ENCODE measurements around the gene MLH3.

Gene MLH3

GRCh38 chr14:75030147-75030546, 21.1 kb downstream of the MLH3 start:
- Histone ChIP-seq H2AK5ac (ENCODE audit: low read length) (no peak overlapping the region), H4K8ac (ENCODE audit: low read depth, low read length) (no peak overlapping the region), H3K4me1 (ENCODE audit: control insufficient read depth in 1 of 2, insufficient read depth in 2 of 2, low read length in 2 of 2) (no peaks in the 10 kb centered on the region), H3K27ac (ENCODE audit: low read depth, low read length) (no peak overlapping the region), H2AFZ (ENCODE audit: insufficient read depth, low read length, poor library complexity) (no peak overlapping the region), H2BK120ac (ENCODE audit: insufficient read depth, low read length, poor library complexity) (no peak overlapping the region), H3K79me1 (ENCODE audit: low read length) (no peaks in the 10 kb centered on the region), H4K91ac (ENCODE audit: low read depth, low read length) (no peak overlapping the region), H3K4ac (ENCODE audit: low read depth, low read length) (no peak overlapping the region), H3K14ac (ENCODE audit: low read length) (no peak overlapping the region), H3K79me2 (ENCODE audit: control insufficient read depth, insufficient read depth, low read length, poor library complexity) (no peaks in the 10 kb centered on the region), H3K23ac (ENCODE audit: low read length) (no peak overlapping the region), H3K4me2 (ENCODE audit: low read length) (no peak overlapping the region), H4K12ac (ENCODE audit: low read depth, low read length) (no peak overlapping the region), H3K36me3 (ENCODE audit: control insufficient read depth in 1 of 2, insufficient read depth in 2 of 2, low read length in 2 of 2) (peaks cover 9 to 15% of the 10 kb centered on the region in 2 experiments), H2BK12ac (ENCODE audit: low read length) (no peak overlapping the region), H2BK5ac (ENCODE audit: low read depth, low read length, poor library complexity) (no peak overlapping the region), H3K27me3 (ENCODE audit: insufficient read depth, low read length) (no peaks in the 10 kb centered on the region), H3K9me3 (ENCODE audit: insufficient read depth, low read depth, low read length) (no peaks in the 10 kb centered on the region), H3K4me3 (ENCODE audit: low read depth, low read length) (no peak overlapping the region), H3K9ac (ENCODE audit: low read length) (no peak overlapping the region), H3K18ac (ENCODE audit: low read length) (no peak overlapping the region)
- peak; percentile 36 to 83 for DNase-seq
- WGBS (ENCODE audit: extremely low coverage, insufficient coverage, insufficient read length): no CpG with 5 or more reads among the region's 1 CpG

GRCh38 chr14:75025876-75026275, 25.4 kb downstream of the MLH3 start:
- H3K14ac ChIP-seq (ENCODE audit: low read length): no peak overlapping the region
- H3K18ac ChIP-seq (ENCODE audit: low read length): no peak overlapping the region
- WGBS (ENCODE audit: extremely low coverage, insufficient coverage, insufficient read length): 100% methylated on average over 1 of the region's 2 CpGs
- no peaks in the 10 kb centered on the region for H3K9me3 ChIP-seq (ENCODE audit: insufficient read depth, low read depth, low read length)
- no peak overlapping the region for H4K8ac ChIP-seq (ENCODE audit: low read depth, low read length)
- no peak overlapping the region for H2AFZ ChIP-seq (ENCODE audit: insufficient read depth, low read length, poor library complexity)
- H4K91ac ChIP-seq (ENCODE audit: low read depth, low read length): no peak overlapping the region
- no peak overlapping the region for H3K23ac ChIP-seq (ENCODE audit: low read length)
- no peak overlapping the region for H2BK120ac ChIP-seq (ENCODE audit: insufficient read depth, low read length, poor library complexity)
- H3K9ac ChIP-seq (ENCODE audit: low read length): no peak overlapping the region
- no peak overlapping the region for H2AK5ac ChIP-seq (ENCODE audit: low read length)
- no peak overlapping the region for H3K27ac ChIP-seq (ENCODE audit: low read depth, low read length)
- H3K27me3 ChIP-seq (ENCODE audit: insufficient read depth, low read length): no peaks in the 10 kb centered on the region
- H3K4me1 ChIP-seq (ENCODE audit: control insufficient read depth in 1 of 2, insufficient read depth in 2 of 2, low read length in 2 of 2): no peaks in the 10 kb centered on the region
- H2BK5ac ChIP-seq (ENCODE audit: low read depth, low read length, poor library complexity): no peak overlapping the region
- H3K4me2 ChIP-seq (ENCODE audit: low read length): no peak overlapping the region
- no peaks in the 10 kb centered on the region for H3K79me2 ChIP-seq (ENCODE audit: control insufficient read depth, insufficient read depth, low read length, poor library complexity)
- no peaks in the 10 kb centered on the region for H3K79me1 ChIP-seq (ENCODE audit: low read length)
- H2BK12ac ChIP-seq (ENCODE audit: low read length): peak overlapping the region; percentile 15
- DNase-seq: no peak
- no peak overlapping the region for H3K4ac ChIP-seq (ENCODE audit: low read depth, low read length)
- H3K4me3 ChIP-seq (ENCODE audit: low read depth, low read length): no peak overlapping the region
- H4K12ac ChIP-seq (ENCODE audit: low read depth, low read length): no peak overlapping the region
- H3K36me3 ChIP-seq (ENCODE audit: control insufficient read depth in 1 of 2, insufficient read depth in 2 of 2, low read length in 2 of 2): peaks cover 5 to 16% of the 10 kb centered on the region in 2 experiments

- WGBS (ENCODE audit: extremely low coverage, insufficient coverage, insufficient read length): no CpG with 5 or more reads among the region's 4 CpGs
- Histone ChIP-seq H3K4me3 (ENCODE audit: low read depth, low read length) (no peak overlapping the region), H3K9ac (ENCODE audit: low read length) (no peak overlapping the region), H4K91ac (ENCODE audit: low read depth, low read length) (no peak overlapping the region), H3K14ac (ENCODE audit: low read length) (no peak overlapping the region), H2BK5ac (ENCODE audit: low read depth, low read length, poor library complexity) (no peak overlapping the region), H3K27ac (ENCODE audit: low read depth, low read length) (peak overlapping the region; percentile 7), H3K4me2 (ENCODE audit: low read length) (no peak overlapping the region), H2AFZ (ENCODE audit: insufficient read depth, low read length, poor library complexity) (no peak overlapping the region), H4K8ac (ENCODE audit: low read depth, low read length) (no peak overlapping the region), H3K23ac (ENCODE audit: low read length) (no peak overlapping the region), H3K18ac (ENCODE audit: low read length) (no peak overlapping the region), H3K79me1 (ENCODE audit: low read length) (no peaks in the 10 kb centered on the region), H2BK120ac (ENCODE audit: insufficient read depth, low read length, poor library complexity) (no peak overlapping the region), H4K12ac (ENCODE audit: low read depth, low read length) (no peak overlapping the region), H3K27me3 (ENCODE audit: insufficient read depth, low read length) (no peaks in the 10 kb centered on the region), H3K36me3 (ENCODE audit: control insufficient read depth in 1 of 2, insufficient read depth in 2 of 2, low read length in 2 of 2) (peaks cover 5 to 16% of the 10 kb centered on the region in 2 experiments), H3K4ac (ENCODE audit: low read depth, low read length) (no peak overlapping the region), H3K9me3 (ENCODE audit: insufficient read depth, low read depth, low read length) (no peaks in the 10 kb centered on the region), H3K4me1 (ENCODE audit: control insufficient read depth in 1 of 2, insufficient read depth in 2 of 2, low read length in 2 of 2) (no peaks in the 10 kb centered on the region), H3K79me2 (ENCODE audit: control insufficient read depth, insufficient read depth, low read length, poor library complexity) (no peaks in the 10 kb centered on the region), H2AK5ac (ENCODE audit: low read length) (no peak overlapping the region), H2BK12ac (ENCODE audit: low read length) (no peak overlapping the region)
- peak in 1 of 2 donors; percentile 43 for DNase-seq
Measured at GRCh38 chr14:75025082-75025481, 26.2 kb downstream of the MLH3 start.

- H3K36me3 ChIP-seq (ENCODE audit: control insufficient read depth in 1 of 2, insufficient read depth in 2 of 2, low read length in 2 of 2): peaks cover 2 to 12% of the 10 kb centered on the region in 2 experiments
- H2AFZ ChIP-seq (ENCODE audit: insufficient read depth, low read length, poor library complexity): no peak overlapping the region
Measured at GRCh38 chr14:75023108-75023507, 28.2 kb downstream of the MLH3 start.

More at GRCh38 chr14:75023108-75023507, 28.2 kb downstream of the MLH3 start:
- no peaks in the 10 kb centered on the region for H3K79me2 ChIP-seq (ENCODE audit: control insufficient read depth, insufficient read depth, low read length, poor library complexity)
- no peak overlapping the region for H4K91ac ChIP-seq (ENCODE audit: low read depth, low read length)
- WGBS (ENCODE audit: extremely low coverage, insufficient coverage, insufficient read length): no CpG with 5 or more reads among the region's 1 CpG
- peaks cover 2% of the 10 kb centered on the region in 2 experiments for H3K4me1 ChIP-seq (ENCODE audit: control insufficient read depth in 1 of 2, insufficient read depth in 2 of 2, low read length in 2 of 2)
- no peak overlapping the region for H3K9ac ChIP-seq (ENCODE audit: low read length)
- no peaks in the 10 kb centered on the region for H3K27me3 ChIP-seq (ENCODE audit: insufficient read depth, low read length)
- H3K18ac ChIP-seq (ENCODE audit: low read length): no peak overlapping the region
- H3K4ac ChIP-seq (ENCODE audit: low read depth, low read length): no peak overlapping the region
- no peak overlapping the region for H3K4me2 ChIP-seq (ENCODE audit: low read length)
- H3K14ac ChIP-seq (ENCODE audit: low read length): no peak overlapping the region
- no peaks in the 10 kb centered on the region for H3K9me3 ChIP-seq (ENCODE audit: insufficient read depth, low read depth, low read length)
- H4K12ac ChIP-seq (ENCODE audit: low read depth, low read length): no peak overlapping the region
- no peak overlapping the region for H2BK12ac ChIP-seq (ENCODE audit: low read length)
- no peak for DNase-seq
- H2AK5ac ChIP-seq (ENCODE audit: low read length): no peak overlapping the region
- no peak overlapping the region for H3K27ac ChIP-seq (ENCODE audit: low read depth, low read length)
- H2BK5ac ChIP-seq (ENCODE audit: low read depth, low read length, poor library complexity): no peak overlapping the region
- H2BK120ac ChIP-seq (ENCODE audit: insufficient read depth, low read length, poor library complexity): no peak overlapping the region
- no peak overlapping the region for H4K8ac ChIP-seq (ENCODE audit: low read depth, low read length)
- H3K23ac ChIP-seq (ENCODE audit: low read length): no peak overlapping the region
- no peaks in the 10 kb centered on the region for H3K79me1 ChIP-seq (ENCODE audit: low read length)
- H3K4me3 ChIP-seq (ENCODE audit: low read depth, low read length): no peak overlapping the region
